Panc1 (cell line): ENCODE measurements around the gene LYST. TPM values are rescaled to one million over a fixed set of nuclear protein-coding genes. Genes with fewer than 3 reads are reported as not detected.

Experiments
- ATAC-seq: fragments of 200-7000 bp; cut with Tn5 transposase; 2 replicates; pipeline ENCODE4 v1.9.1; 2020; ENCODE audit warnings: mild to moderate bottlenecking, moderate library complexity
- BruUV-seq: library from RNA; stranded (reverse); fragments of 400-500 nt; replicated peaks from 2 replicates; lab custom pipeline; 2021; lab: Mats Ljungman, UMichigan
- CTCF ChIA-PET: fragments of 300-600 bp; sonication (Branson Sonifier 250); formaldehyde crosslinking; loops from one replicate; lab custom pipeline; 2022; ENCODE audit warnings: antibody characterized with exemption; lab: Charles Lee
- POLR2A ChIA-PET: fragments of 300-600 bp; sonication (Branson Sonifier 250); formaldehyde crosslinking; loops from one replicate; lab custom pipeline; 2022; ENCODE audit warnings: antibody characterized with exemption; lab: Charles Lee
- DNase-seq: peaks from one replicate; pipeline ENCODE4 v3.0.0-alpha.2; 2010; ENCODE audit warnings: low read depth, low spot score
- H3K27ac ChIP-seq: 2 replicates; pipeline ENCODE4 v1.5.1; 2011; ENCODE audit warnings: mild to moderate bottlenecking, low read length, inconsistent platforms
- H3K27me3 ChIP-seq: fragments of 200-500 bp; sonication (Bioruptor generic); 2 replicates; pipeline ENCODE4 v1.6.0; 2014; ENCODE audit warnings: low read length, inconsistent platforms; ENCODE audit not compliant: control insufficient read depth, insufficient read depth
- H3K36me3 ChIP-seq: fragments of 200-500 bp; sonication (Bioruptor generic); 2 replicates; pipeline ENCODE4 v1.5.1; 2014; ENCODE audit warnings: inconsistent platforms, mild to moderate bottlenecking, low read length, moderate library complexity; ENCODE audit not compliant: control insufficient read depth, insufficient read depth
- H3K4me1 ChIP-seq: 2 replicates; pipeline ENCODE4 v1.5.1; 2011; ENCODE audit warnings: inconsistent platforms, mild to moderate bottlenecking, low read length, moderate library complexity; ENCODE audit not compliant: control insufficient read depth, insufficient read depth
- H3K4me3 ChIP-seq, 2 experiments: 2 replicates each; pipeline ENCODE4 v1.5.1; 2011 to 2012; ENCODE audit warnings: low read depth in 2 of 2, low read length in 2 of 2, mild to moderate bottlenecking in 2 of 2, inconsistent platforms in 1 of 2, moderate library complexity in 1 of 2
- H3K9me3 ChIP-seq: fragments of 200-500 bp; sonication (Bioruptor generic); 2 replicates; pipeline ENCODE4 v1.5.1; 2014; ENCODE audit warnings: low read depth, mild to moderate bottlenecking, inconsistent platforms, low read length, moderate library complexity; ENCODE audit not compliant: control insufficient read depth, insufficient read depth
- CTCF ChIP-seq: fragments of 450-650 bp; IDR thresholded peaks from 2 replicates; pipeline ENCODE4 v1.5.1; 2017; ENCODE audit warnings: mild to moderate bottlenecking
- POLR2AphosphoS5 ChIP-seq: IDR thresholded peaks from 2 replicates; pipeline ENCODE4 v1.6.1; 2012; ENCODE audit warnings: mild to moderate bottlenecking, low read depth, low read length, moderate library complexity
- REST ChIP-seq, 2 experiments: IDR thresholded peaks; 2 replicates each; pipeline ENCODE4 v1.6.1; 2011 to 2012; ENCODE audit warnings: low read depth in 2 of 2, control low read depth in 1 of 2, low read length in 1 of 2, mild to moderate bottlenecking in 1 of 2, moderate library complexity in 1 of 2; ENCODE audit not compliant: insufficient read depth in 1 of 2
- SIN3A ChIP-seq: IDR thresholded peaks from 2 replicates; pipeline ENCODE4 v1.6.1; 2012; ENCODE audit warnings: low read depth, mild to moderate bottlenecking, low read length, moderate library complexity, borderline replicate concordance; ENCODE audit not compliant: insufficient read depth
- TCF7L2 ChIP-seq: IDR thresholded peaks from 2 replicates; pipeline ENCODE4 v1.6.1; 2011; ENCODE audit warnings: mild to moderate bottlenecking, low read depth, low read length, inconsistent platforms
- in situ Hi-C: cut with HindIII; loops from 2 replicates; pipeline ENCODE4 v1.10.0; 2016; ENCODE audit warnings: low sequenced_read_pairs, low pct_unique_long_range_greater_than_20kb
- intact Hi-C: fragments of 100-400 bp; cut with micrococcal nuclease; formaldehyde crosslinking; loops from one replicate; pipeline ENCODE4 v1.10.0; 2022; ENCODE audit not compliant: unreplicated experiment
- total RNA-seq: library from RNA; stranded (reverse); gene quantifications from one replicate; pipeline ENCODE4 v1.2.1, GENCODE V29; 2021; ENCODE audit not compliant: unreplicated experiment

LYST gene
- total RNA-seq, 1 experiment from 2014 or later = 75.2 TPM

- no TSS peak for BruUV-seq
- no peak overlapping the region for H3K4me3 ChIP-seq
- TF ChIP-seq POLR2AphosphoS5 (no peak), SIN3A (no peak)
- H3K36me3 ChIP-seq = peaks cover 15% of the 10 kb centered on the region
- H3K27me3 ChIP-seq = no peaks in the 10 kb centered on the region
- ATAC-seq (no peak), DNase-seq (no peak)
- H3K27ac ChIP-seq = no peak overlapping the region
- no peaks in the 10 kb centered on the region for H3K4me1 ChIP-seq
- POLR2A ChIA-PET = no interaction called here
- intact Hi-C loops = no loop called here
- H3K9me3 ChIP-seq = no peaks in the 10 kb centered on the region
- in situ Hi-C loops = no loop called here
- CTCF ChIA-PET = no interaction called here
These were observed 164.3 kb downstream of the LYST start for GRCh38 chr1:235702412-235702811.

- no peak overlapping the region for H3K27ac ChIP-seq
- in situ Hi-C loops = no loop called here
- H3K9me3 ChIP-seq = no peaks in the 10 kb centered on the region
- H3K36me3 ChIP-seq = peaks cover 4% of the 10 kb centered on the region
- DNase-seq (no peak), ATAC-seq (no peak)
- no peaks in the 10 kb centered on the region for H3K27me3 ChIP-seq
- no peaks in the 10 kb centered on the region for H3K4me1 ChIP-seq
- BruUV-seq = no TSS peak
- no peak overlapping the region for H3K4me3 ChIP-seq
- intact Hi-C loops = no loop called here
- ChIA-PET CTCF (no interaction called here), POLR2A (no interaction called here)
- TF ChIP-seq CTCF (no peak), POLR2AphosphoS5 (no peak), TCF7L2 (no peak), REST (IDR thresholded peaks at IDR 0.05; ENCODE audit: insufficient read depth in 1 of 2, low read depth in 2 of 2, low read length in 1 of 2) (no peak), SIN3A (no peak)
These were observed 169.2 kb downstream of the LYST start for GRCh38 chr1:235697508-235697907.

- Histone ChIP-seq H3K36me3 (peaks cover 8% of the 10 kb centered on the region), H3K27ac (no peak overlapping the region), H3K27me3 (no peaks in the 10 kb centered on the region), H3K9me3 (no peaks in the 10 kb centered on the region), H3K4me1 (no peaks in the 10 kb centered on the region), H3K4me3 (no peak overlapping the region)
- POLR2A ChIA-PET = no interaction called here
- DNase-seq = no peak
- no peak for ATAC-seq
- TF ChIP-seq REST (IDR thresholded peaks at IDR 0.05; ENCODE audit: insufficient read depth in 1 of 2, low read depth in 2 of 2, low read length in 1 of 2) (no peak), POLR2AphosphoS5 (no peak), CTCF (no peak), TCF7L2 (no peak), SIN3A (no peak)
- in situ Hi-C loops (no loop called here), intact Hi-C loops (no loop called here)
- no TSS peak for BruUV-seq
- CTCF ChIA-PET = no interaction called here
These were observed 177.3 kb downstream of the LYST start for GRCh38 chr1:235689356-235689755.
